Measurements from ENCODE around the gene NEURL1B.

The NEURL1B gene

GRCh38 chr5:172730981-172731679 lies 90.1 kb downstream of the NEURL1B start:
- in situ Hi-C loops (cut with HindIII; ENCODE audit: low pct_ligation_motif_present, low sequenced_read_pairs): no loop called here
- H3K27ac ChIP-seq: no peak overlapping the region
- H3K36me3 ChIP-seq (replicated peaks): no peaks in the 10 kb centered on the region
- H3K4me3 ChIP-seq (ENCODE audit: low read depth, low read length): no peak overlapping the region
- no peak for DNase-seq
- no peaks in the 10 kb centered on the region for H3K27me3 ChIP-seq (replicated peaks)
- TF ChIP-seq CTCF (IDR thresholded peaks at IDR 0.05; ENCODE audit: low read depth, low read length, missing control alignments): no peak

GRCh38 chr5:172731680-172732074 lies 90.6 kb downstream of the NEURL1B start:
- in situ Hi-C loops (cut with HindIII; ENCODE audit: low pct_ligation_motif_present, low sequenced_read_pairs): no loop called here

GRCh38 chr5:172732201-172732865 lies 91.3 kb downstream of the NEURL1B start:
- TF ChIP-seq CTCF (IDR thresholded peaks at IDR 0.05; ENCODE audit: low read depth, low read length, missing control alignments): no peak
- DNase-seq: no peak
- Histone ChIP-seq H3K4me3 (ENCODE audit: low read depth, low read length) (no peak overlapping the region), H3K27ac (no peak overlapping the region), H3K27me3 (replicated peaks) (no peaks in the 10 kb centered on the region), H3K36me3 (replicated peaks) (no peaks in the 10 kb centered on the region)
- in situ Hi-C loops (cut with HindIII; ENCODE audit: low pct_ligation_motif_present, low sequenced_read_pairs): no loop called here

More at GRCh38 chr5:172731680-172732074, 90.6 kb downstream of the NEURL1B start:
- no peaks in the 10 kb centered on the region for H3K27me3 ChIP-seq (replicated peaks)
- no peak overlapping the region for H3K4me3 ChIP-seq (ENCODE audit: low read depth, low read length)
- TF ChIP-seq CTCF (IDR thresholded peaks at IDR 0.05; ENCODE audit: low read depth, low read length, missing control alignments): no peak
- DNase-seq: no peak
- no peak overlapping the region for H3K27ac ChIP-seq
- H3K36me3 ChIP-seq (replicated peaks): no peaks in the 10 kb centered on the region

GRCh38 chr5:172733131-172733973 lies 92.3 kb downstream of the NEURL1B start:
- DNase-seq: peak; percentile 89
- no peak overlapping the region for H3K4me3 ChIP-seq (ENCODE audit: low read depth, low read length)
- peak overlapping the region; percentile 79 for H3K27ac ChIP-seq

GRCh38 chr5:172733974-172734346 lies 92.9 kb downstream of the NEURL1B start:
- Histone ChIP-seq H3K27me3 (replicated peaks) (no peaks in the 10 kb centered on the region), H3K27ac (peak overlapping the region; percentile 79), H3K4me3 (ENCODE audit: low read depth, low read length) (no peak overlapping the region), H3K36me3 (replicated peaks) (no peaks in the 10 kb centered on the region)
- in situ Hi-C loops (cut with HindIII; ENCODE audit: low pct_ligation_motif_present, low sequenced_read_pairs): no loop called here
- DNase-seq: no peak
- TF ChIP-seq CTCF (IDR thresholded peaks at IDR 0.05; ENCODE audit: low read depth, low read length, missing control alignments): no peak

More at GRCh38 chr5:172733131-172733973, 92.3 kb downstream of the NEURL1B start:
- in situ Hi-C loops (cut with HindIII; ENCODE audit: low pct_ligation_motif_present, low sequenced_read_pairs): no loop called here
- TF ChIP-seq CTCF (IDR thresholded peaks at IDR 0.05; ENCODE audit: low read depth, low read length, missing control alignments): peak; percentile 28
- H3K36me3 ChIP-seq (replicated peaks): no peaks in the 10 kb centered on the region
- no peaks in the 10 kb centered on the region for H3K27me3 ChIP-seq (replicated peaks)
